ENCODE measurements around the gene PLA2G6. TPM values are rescaled to one million over a fixed set of nuclear protein-coding genes. Genes with fewer than 3 reads are reported as not detected.

PLA2G6 gene
- total RNA-seq, 1 experiment from 2014 or later, result 29.9 TPM

DNA sequence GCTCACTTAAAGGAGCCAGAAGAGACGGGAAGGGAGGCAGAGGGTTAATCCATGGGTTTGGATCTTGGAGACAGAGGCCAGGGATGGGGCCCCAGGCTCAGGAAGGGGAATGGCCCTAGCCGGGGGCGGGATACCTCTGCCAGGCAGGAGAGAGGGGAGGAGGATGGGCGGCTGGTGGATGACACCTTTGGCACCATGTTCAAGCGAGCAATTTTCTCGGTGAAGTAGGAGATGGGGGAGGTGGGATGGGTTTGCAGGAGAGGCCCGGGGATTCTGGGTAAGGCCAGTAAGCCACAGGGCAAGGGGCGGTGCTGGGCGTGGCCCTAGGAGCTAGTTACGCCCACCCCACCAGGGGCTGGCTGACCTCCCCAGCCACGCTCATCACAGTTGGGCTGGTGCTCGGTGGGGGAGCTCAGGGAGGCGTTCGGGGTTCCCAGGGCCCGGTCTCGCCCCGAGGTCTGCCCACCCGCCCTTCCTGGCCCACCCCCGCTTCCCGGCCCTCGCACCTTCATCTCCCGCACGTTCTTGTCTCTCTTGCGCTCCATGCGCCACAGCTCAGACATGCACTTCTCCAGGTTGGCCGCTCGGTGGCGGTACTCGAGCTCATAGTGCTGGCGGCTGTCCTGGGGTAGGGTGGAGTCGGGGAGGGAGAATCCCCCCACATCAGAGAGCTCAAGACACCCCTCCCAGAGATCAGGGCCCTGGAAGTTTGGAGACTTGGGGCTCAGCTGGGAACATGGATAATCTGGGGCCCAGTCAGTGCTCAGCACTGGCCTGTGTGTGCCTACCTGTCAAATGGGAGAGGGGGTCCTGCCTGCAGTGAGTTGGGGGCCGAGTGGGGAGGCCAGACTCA lies 83.8 kb downstream of the PLA2G6 start (continued):
- TF ChIP-seq, protein P1, sequence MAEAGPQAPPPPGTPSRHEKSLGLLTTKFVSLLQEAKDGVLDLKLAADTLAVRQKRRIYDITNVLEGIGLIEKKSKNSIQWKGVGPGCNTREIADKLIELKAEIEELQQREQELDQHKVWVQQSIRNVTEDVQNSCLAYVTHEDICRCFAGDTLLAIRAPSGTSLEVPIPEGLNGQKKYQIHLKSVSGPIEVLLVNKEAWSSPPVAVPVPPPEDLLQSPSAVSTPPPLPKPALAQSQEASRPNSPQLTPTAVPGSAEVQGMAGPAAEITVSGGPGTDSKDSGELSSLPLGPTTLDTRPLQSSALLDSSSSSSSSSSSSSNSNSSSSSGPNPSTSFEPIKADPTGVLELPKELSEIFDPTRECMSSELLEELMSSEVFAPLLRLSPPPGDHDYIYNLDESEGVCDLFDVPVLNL (CRISPR knock-in tag; IDR thresholded peaks at IDR 0.05; ENCODE audit: borderline replicate concordance, low read depth), result no peak
- TF ChIP-seq CREB1 (CRISPR knock-in tag; IDR thresholded peaks at IDR 0.05) (peak; percentile 67; the same call in 1 of the 2 replicates), ZNF416 (CRISPR knock-in tag; IDR thresholded peaks at IDR 0.05) (no peak), RELA (CRISPR knock-in tag; IDR thresholded peaks at IDR 0.05; ENCODE audit: borderline replicate concordance) (no peak), ZNF671 (CRISPR knock-in tag; IDR thresholded peaks at IDR 0.05) (no peak), ESRRA (CRISPR knock-in tag; IDR thresholded peaks at IDR 0.05; ENCODE audit: borderline replicate concordance) (no peak)

DNA sequence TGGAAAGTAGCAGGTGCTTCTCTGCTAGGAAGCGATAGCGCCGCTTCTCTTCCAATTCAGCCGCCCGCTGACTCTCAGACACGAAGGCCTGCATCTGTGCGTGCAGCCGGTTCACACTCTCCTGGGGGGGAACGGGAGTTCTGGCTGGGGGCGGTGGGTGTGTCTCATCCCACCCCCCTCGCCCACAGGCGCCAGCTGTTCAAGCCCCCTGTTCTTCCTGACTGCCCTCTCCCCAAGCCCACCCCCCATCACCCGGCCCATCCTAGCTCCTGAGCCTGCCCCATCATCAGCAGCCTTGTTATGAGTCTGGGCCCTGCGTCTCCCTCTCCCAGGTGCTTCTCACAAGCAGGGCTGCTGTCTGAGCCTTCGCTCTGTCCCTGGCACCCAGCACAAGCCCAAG lies 84.6 kb downstream of the PLA2G6 start:
- no peak for DNase-seq (ENCODE audit: low spot score)
- POLR2A ChIA-PET, result interaction anchor here (0.8 to 1.7 kb wide), 5 partner anchors 14 to 117 kb away, joined by 3 to 5 read pairs (median 5); partner anchors contain the start of gene BAIAP2L2
- Mint-ChIP-seq H3K36me3 (no peaks in the 10 kb centered on the region; the same call in 1 of the 2 replicates), H3K27ac (no peak overlapping the region), H3K9me3 (no peaks in the 10 kb centered on the region), H3K27me3 (ENCODE audit: low read depth) (peaks cover 7% of the 10 kb centered on the region), H3K4me3 (peak overlapping the region; percentile 72), H3K4me1 (peaks cover 14% of the 10 kb centered on the region)
- peak; percentile 49 for ATAC-seq
- TF ChIP-seq TCF7 (CRISPR knock-in tag; IDR thresholded peaks at IDR 0.05; ENCODE audit: low read depth) (no peak), ZNF121 (CRISPR knock-in tag; IDR thresholded peaks at IDR 0.05) (no peak), ZNF416 (CRISPR knock-in tag; IDR thresholded peaks at IDR 0.05) (no peak)
- TF ChIP-seq, protein P2, sequence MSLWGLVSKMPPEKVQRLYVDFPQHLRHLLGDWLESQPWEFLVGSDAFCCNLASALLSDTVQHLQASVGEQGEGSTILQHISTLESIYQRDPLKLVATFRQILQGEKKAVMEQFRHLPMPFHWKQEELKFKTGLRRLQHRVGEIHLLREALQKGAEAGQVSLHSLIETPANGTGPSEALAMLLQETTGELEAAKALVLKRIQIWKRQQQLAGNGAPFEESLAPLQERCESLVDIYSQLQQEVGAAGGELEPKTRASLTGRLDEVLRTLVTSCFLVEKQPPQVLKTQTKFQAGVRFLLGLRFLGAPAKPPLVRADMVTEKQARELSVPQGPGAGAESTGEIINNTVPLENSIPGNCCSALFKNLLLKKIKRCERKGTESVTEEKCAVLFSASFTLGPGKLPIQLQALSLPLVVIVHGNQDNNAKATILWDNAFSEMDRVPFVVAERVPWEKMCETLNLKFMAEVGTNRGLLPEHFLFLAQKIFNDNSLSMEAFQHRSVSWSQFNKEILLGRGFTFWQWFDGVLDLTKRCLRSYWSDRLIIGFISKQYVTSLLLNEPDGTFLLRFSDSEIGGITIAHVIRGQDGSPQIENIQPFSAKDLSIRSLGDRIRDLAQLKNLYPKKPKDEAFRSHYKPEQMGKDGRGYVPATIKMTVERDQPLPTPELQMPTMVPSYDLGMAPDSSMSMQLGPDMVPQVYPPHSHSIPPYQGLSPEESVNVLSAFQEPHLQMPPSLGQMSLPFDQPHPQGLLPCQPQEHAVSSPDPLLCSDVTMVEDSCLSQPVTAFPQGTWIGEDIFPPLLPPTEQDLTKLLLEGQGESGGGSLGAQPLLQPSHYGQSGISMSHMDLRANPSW (CRISPR knock-in tag; conservative IDR thresholded peaks at IDR 0.05; ENCODE audit: low read depth), result no peak
- TF ChIP-seq, protein P3, sequence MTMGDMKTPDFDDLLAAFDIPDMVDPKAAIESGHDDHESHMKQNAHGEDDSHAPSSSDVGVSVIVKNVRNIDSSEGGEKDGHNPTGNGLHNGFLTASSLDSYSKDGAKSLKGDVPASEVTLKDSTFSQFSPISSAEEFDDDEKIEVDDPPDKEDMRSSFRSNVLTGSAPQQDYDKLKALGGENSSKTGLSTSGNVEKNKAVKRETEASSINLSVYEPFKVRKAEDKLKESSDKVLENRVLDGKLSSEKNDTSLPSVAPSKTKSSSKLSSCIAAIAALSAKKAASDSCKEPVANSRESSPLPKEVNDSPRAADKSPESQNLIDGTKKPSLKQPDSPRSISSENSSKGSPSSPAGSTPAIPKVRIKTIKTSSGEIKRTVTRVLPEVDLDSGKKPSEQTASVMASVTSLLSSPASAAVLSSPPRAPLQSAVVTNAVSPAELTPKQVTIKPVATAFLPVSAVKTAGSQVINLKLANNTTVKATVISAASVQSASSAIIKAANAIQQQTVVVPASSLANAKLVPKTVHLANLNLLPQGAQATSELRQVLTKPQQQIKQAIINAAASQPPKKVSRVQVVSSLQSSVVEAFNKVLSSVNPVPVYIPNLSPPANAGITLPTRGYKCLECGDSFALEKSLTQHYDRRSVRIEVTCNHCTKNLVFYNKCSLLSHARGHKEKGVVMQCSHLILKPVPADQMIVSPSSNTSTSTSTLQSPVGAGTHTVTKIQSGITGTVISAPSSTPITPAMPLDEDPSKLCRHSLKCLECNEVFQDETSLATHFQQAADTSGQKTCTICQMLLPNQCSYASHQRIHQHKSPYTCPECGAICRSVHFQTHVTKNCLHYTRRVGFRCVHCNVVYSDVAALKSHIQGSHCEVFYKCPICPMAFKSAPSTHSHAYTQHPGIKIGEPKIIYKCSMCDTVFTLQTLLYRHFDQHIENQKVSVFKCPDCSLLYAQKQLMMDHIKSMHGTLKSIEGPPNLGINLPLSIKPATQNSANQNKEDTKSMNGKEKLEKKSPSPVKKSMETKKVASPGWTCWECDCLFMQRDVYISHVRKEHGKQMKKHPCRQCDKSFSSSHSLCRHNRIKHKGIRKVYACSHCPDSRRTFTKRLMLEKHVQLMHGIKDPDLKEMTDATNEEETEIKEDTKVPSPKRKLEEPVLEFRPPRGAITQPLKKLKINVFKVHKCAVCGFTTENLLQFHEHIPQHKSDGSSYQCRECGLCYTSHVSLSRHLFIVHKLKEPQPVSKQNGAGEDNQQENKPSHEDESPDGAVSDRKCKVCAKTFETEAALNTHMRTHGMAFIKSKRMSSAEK (CRISPR knock-in tag; IDR thresholded peaks at IDR 0.05; ENCODE audit: borderline replicate concordance), result no peak
- CTCF ChIA-PET, result interaction anchor here (0.5 to 9.9 kb wide), 57 partner anchors 13 to 650 kb away, joined by 3 to 222 read pairs (median 6); partner anchors contain the start of genes BAIAP2L2, DMC1, GTPBP1 and MAFF

DNA sequence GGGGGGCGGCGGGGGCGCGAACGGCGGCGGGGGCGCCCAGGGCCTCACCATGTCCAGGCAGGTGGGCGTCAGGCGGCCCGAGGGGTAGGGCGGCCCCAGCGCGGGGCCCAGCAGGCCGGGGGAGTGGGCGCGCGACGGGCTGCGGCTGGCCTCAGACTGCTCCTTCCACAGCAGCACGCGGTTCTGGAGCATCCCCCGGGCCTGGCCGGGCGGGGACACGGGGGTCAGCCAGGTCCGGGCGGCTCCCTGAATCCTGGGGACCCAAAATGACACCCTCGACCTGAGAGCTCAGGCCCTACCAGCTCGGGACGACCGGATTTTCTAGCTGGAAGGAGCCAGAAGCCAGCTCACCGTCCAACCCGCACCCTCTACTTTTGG lies 92.2 kb downstream of the PLA2G6 start:
- Mint-ChIP-seq H3K36me3 (no peaks in the 10 kb centered on the region; the same call in 1 of the 2 replicates), H3K4me1 (peaks cover 5% of the 10 kb centered on the region; the same call in 1 of the 2 replicates), H3K9me3 (no peaks in the 10 kb centered on the region), H3K4me3 (peak overlapping the region; percentile 47; the same call in 1 of the 2 replicates), H3K27me3 (ENCODE audit: low read depth) (peaks cover 4% of the 10 kb centered on the region; the same call in 1 of the 2 replicates), H3K27ac (no peak overlapping the region)
- TF ChIP-seq, protein P4, sequence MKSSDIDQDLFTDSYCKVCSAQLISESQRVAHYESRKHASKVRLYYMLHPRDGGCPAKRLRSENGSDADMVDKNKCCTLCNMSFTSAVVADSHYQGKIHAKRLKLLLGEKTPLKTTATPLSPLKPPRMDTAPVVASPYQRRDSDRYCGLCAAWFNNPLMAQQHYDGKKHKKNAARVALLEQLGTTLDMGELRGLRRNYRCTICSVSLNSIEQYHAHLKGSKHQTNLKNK (CRISPR knock-in tag; IDR thresholded peaks at IDR 0.05), result no peak
- no peak for TF ChIP-seq ZNF232 (CRISPR knock-in tag; IDR thresholded peaks at IDR 0.05)
- no peak for TF ChIP-seq FOXP1 (CRISPR knock-in tag; IDR thresholded peaks at IDR 0.05; ENCODE audit: borderline replicate concordance)
- TF ChIP-seq ETV6 (CRISPR knock-in tag; IDR thresholded peaks at IDR 0.05), result no peak
- TF ChIP-seq GTF2I (CRISPR knock-in tag; conservative IDR thresholded peaks at IDR 0.05), result no peak
- TF ChIP-seq, protein P2 (CRISPR knock-in tag; conservative IDR thresholded peaks at IDR 0.05; ENCODE audit: low read depth), result no peak
- TF ChIP-seq SMAD3 (CRISPR knock-in tag; IDR thresholded peaks at IDR 0.05; ENCODE audit: borderline replicate concordance), result no peak
- TF ChIP-seq, protein P5, sequence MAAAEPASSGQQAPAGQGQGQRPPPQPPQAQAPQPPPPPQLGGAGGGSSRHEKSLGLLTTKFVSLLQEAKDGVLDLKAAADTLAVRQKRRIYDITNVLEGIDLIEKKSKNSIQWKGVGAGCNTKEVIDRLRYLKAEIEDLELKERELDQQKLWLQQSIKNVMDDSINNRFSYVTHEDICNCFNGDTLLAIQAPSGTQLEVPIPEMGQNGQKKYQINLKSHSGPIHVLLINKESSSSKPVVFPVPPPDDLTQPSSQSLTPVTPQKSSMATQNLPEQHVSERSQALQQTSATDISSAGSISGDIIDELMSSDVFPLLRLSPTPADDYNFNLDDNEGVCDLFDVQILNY (CRISPR knock-in tag; IDR thresholded peaks at IDR 0.05), result no peak
- TF ChIP-seq GABPB1 (CRISPR knock-in tag; IDR thresholded peaks at IDR 0.05), result no peak
- ATAC-seq (peak; percentile 12; the same call in 1 of the 2 replicates), DNase-seq (ENCODE audit: low spot score) (no peak)
- ChIA-PET POLR2A (no interaction called here), CTCF (interaction anchor here (0.6 to 14.3 kb wide), 9 partner anchors 11 to 346 kb away, joined by 3 to 183 read pairs (median 4); partner anchors contain the start of gene PLA2G6)
